22Rv1 (cell line): Measurements from ENCODE around the gene MUC2.

Experiments
- H3K27ac ChIP-seq: fragments of 450-650 bp; 2 replicates; pipeline ENCODE4 v1.5.1; 2017
- CTCF ChIP-seq: fragments of 450-650 bp; IDR thresholded peaks from 2 replicates; pipeline ENCODE4 v1.5.1; 2017; ENCODE audit warnings: mild to moderate bottlenecking
- ZFX ChIP-seq: fragments of 450-650 bp; IDR thresholded peaks from 2 replicates; pipeline ENCODE4 v1.6.1; 2017; ENCODE audit warnings: antibody characterized with exemption, borderline replicate concordance

The MUC2 gene

GRCh38 chr11:1041936-1042608 is 32.6 kb upstream of the MUC2 start:
- no peak for TF ChIP-seq CTCF
- TF ChIP-seq ZFX = no peak
- no peak overlapping the region for H3K27ac ChIP-seq

- no peak overlapping the region for H3K27ac ChIP-seq
- no peak for TF ChIP-seq ZFX
- TF ChIP-seq CTCF = no peak
These were observed 31.8 kb upstream of the MUC2 start for GRCh38 chr11:1042626-1043562.

- no peak for TF ChIP-seq ZFX
- no peak for TF ChIP-seq CTCF
- no peak overlapping the region for H3K27ac ChIP-seq
These were observed 31.0 kb upstream of the MUC2 start for GRCh38 chr11:1043563-1044096.

- H3K27ac ChIP-seq = no peak overlapping the region
- no peak for TF ChIP-seq ZFX
- no peak for TF ChIP-seq CTCF
These were observed 30.5 kb upstream of the MUC2 start for GRCh38 chr11:1044160-1044559.

- TF ChIP-seq ZFX = no peak
- no peak for TF ChIP-seq CTCF
These were observed 27.0 kb upstream of the MUC2 start for GRCh38 chr11:1047595-1048156.

GRCh38 chr11:1048375-1049070 is 26.2 kb upstream of the MUC2 start:
- TF ChIP-seq ZFX = no peak
- no peak for TF ChIP-seq CTCF
- no peak overlapping the region for H3K27ac ChIP-seq

More at GRCh38 chr11:1047595-1048156, 27.0 kb upstream of the MUC2 start:
- H3K27ac ChIP-seq = no peak overlapping the region
